ENCODE data around the gene EHBP1L1. TPM values are rescaled to one million over a fixed set of nuclear protein-coding genes. Genes with fewer than 3 reads are reported as not detected.

The EHBP1L1 gene
- total and polyA plus RNA-seq, 2 of the 13 experiments (the other 11 are each of a cell fraction or from before 2014, with no cell fraction given) = 8.3 to 10.6 TPM

DNA sequence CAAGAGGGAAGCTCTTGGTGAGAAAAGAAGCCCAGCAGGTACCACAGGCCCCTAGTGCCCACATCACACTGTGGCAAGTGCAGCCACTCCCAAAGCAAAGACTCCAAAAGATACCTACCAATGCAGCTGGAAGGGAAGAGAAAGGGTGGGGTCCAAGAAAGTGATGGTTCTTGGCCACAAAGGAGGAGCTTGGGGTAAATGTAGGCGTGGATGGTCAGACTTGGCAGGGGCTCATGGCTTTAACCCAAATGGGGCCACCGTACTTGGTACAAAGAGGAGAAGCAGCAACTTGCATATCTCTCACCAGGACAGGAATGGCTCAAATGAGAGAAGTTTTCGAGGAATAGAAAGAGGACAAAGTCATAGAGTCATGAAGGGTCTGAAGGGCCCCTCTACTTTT is 33.4 kb downstream of the EHBP1L1 start:
- in situ Hi-C loops (cut with HindIII; ENCODE audit: extremely low pct_ligation_motif_present, low pct_unique_long_range_greater_than_20kb) = no loop called here
- BruUV-seq (replicated peaks) = no TSS peak
- peaks cover 46% of the 10 kb centered on the region for H3K79me2 ChIP-seq (ENCODE audit: insufficient read depth, low read length)
- no peak overlapping the region for H3K27ac ChIP-seq (ENCODE audit: extremely low read length, insufficient read depth, low read length)
- no peak overlapping the region for H2AFZ ChIP-seq (ENCODE audit: low read length)
- peaks cover 37% of the 10 kb centered on the region for H3K4me1 ChIP-seq (ENCODE audit: insufficient read depth, low read length)
- no peak overlapping the region for H3K4me2 ChIP-seq (ENCODE audit: low read depth, low read length)
- WGBS (ENCODE audit: low lambda C conversion rate) = 91% methylated on average over 3 of the region's 3 CpGs
- H3K27me3 ChIP-seq (ENCODE audit: control insufficient read depth in 1 of 2, insufficient read depth in 2 of 2, low read length in 2 of 2) = no peaks in the 10 kb centered on the region; a peak in 1 of 5 replicates
- DNase-seq (ENCODE audit: low spot score) (no peak), ATAC-seq (no peak), FAIRE-seq (no peak)
- no peak for TF ChIP-seq GATAD1 (CRISPR knock-in tag; IDR thresholded peaks at IDR 0.05)
- no peak overlapping the region for H3K9ac ChIP-seq (ENCODE audit: insufficient read depth, low read depth, low read length)
- POLR2A ChIA-PET = interaction anchor here (1.0 to 1.7 kb wide), 3 partner anchors 15 to 54 kb away, joined by 3 to 5 read pairs (median 4); partner anchors contain the start of genes RELA and SIPA1
- peaks cover 29 to 65% of the 10 kb centered on the region in 2 experiments for H3K36me3 ChIP-seq (replicated peaks in 1 of 2; ENCODE audit: control insufficient read depth in 1 of 2, insufficient read depth in 2 of 2, low read length in 2 of 2)
- H3K4me3 ChIP-seq (replicated peaks in 1 of 3; ENCODE audit: insufficient read depth in 1 of 3, low read depth in 2 of 3, low read length in 3 of 3) = no peak overlapping the region
- H3K9me3 ChIP-seq (ENCODE audit: low read length) = no peaks in the 10 kb centered on the region
- H4K20me1 ChIP-seq (ENCODE audit: insufficient read depth, low read length) = peaks cover 21% of the 10 kb centered on the region; the same call in 1 of the 2 replicates
- intact Hi-C loops (cut with micrococcal nuclease; ENCODE audit: unreplicated experiment) = no loop called here
- CTCF ChIA-PET (ENCODE audit: low intra/inter-chr PET ratio, low total read pairs) = no interaction called here

DNA sequence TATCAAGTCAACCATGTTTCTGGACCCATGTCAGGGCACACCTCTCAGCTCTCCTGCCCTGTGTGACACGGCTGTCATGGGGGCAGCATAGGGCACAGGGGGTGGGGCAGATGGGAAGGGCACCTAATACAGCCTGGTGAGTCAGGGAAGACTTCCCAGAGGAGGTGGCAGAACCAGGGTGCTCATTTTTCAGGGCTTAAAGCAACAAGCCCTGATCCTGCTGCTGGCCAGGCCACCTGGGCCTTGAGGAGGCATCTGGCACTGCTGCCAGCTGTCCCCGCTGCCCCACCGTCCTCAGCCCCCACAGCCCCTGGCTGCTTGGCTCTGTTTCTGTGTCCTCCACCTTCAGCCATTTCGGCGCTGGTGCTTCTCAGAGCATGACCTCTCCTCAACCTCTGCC is 33.8 kb downstream of the EHBP1L1 start:
- BruUV-seq (replicated peaks) = no TSS peak
- H3K27me3 ChIP-seq (ENCODE audit: control insufficient read depth in 1 of 2, insufficient read depth in 2 of 2, low read length in 2 of 2) = no peaks in the 10 kb centered on the region; a peak in 1 of 5 replicates
- peaks cover 29 to 61% of the 10 kb centered on the region in 2 experiments for H3K36me3 ChIP-seq (replicated peaks in 1 of 2; ENCODE audit: control insufficient read depth in 1 of 2, insufficient read depth in 2 of 2, low read length in 2 of 2)
- ChIA-PET CTCF (ENCODE audit: low intra/inter-chr PET ratio, low total read pairs) (no interaction called here), POLR2A (interaction anchor here (1.0 to 1.7 kb wide), 5 partner anchors 12 to 53 kb away, joined by 3 to 5 read pairs (median 4); partner anchors contain the start of genes KCNK7, RELA and SIPA1)
- no peaks in the 10 kb centered on the region for H3K9me3 ChIP-seq (ENCODE audit: low read length)
- TF ChIP-seq TEAD3 (CRISPR knock-in tag; optimal IDR thresholded peaks at IDR 0.05; ENCODE audit: borderline replicate concordance) = no peak
- TF ChIP-seq RBFOX2 (IDR thresholded peaks at IDR 0.05; ENCODE audit: low read depth, low read length) = peak; percentile 60
- TF ChIP-seq KLF13 (CRISPR knock-in tag; IDR thresholded peaks at IDR 0.05) = no peak
- peak; percentile 65 for TF ChIP-seq AGO2 (optimal IDR thresholded peaks at IDR 0.05; ENCODE audit: low read depth, low read length)
- intact Hi-C loops (cut with micrococcal nuclease; ENCODE audit: unreplicated experiment) (no loop called here), in situ Hi-C loops (cut with HindIII; ENCODE audit: extremely low pct_ligation_motif_present, low pct_unique_long_range_greater_than_20kb) (loop anchor here (5.0 kb wide), 1 partner anchor 32 kb away; the partner anchor contains the start of gene EHBP1L1)
- no peak overlapping the region for H3K4me3 ChIP-seq (replicated peaks in 1 of 3; ENCODE audit: insufficient read depth in 1 of 3, low read depth in 2 of 3, low read length in 3 of 3)
- DNase-seq (ENCODE audit: low spot score) (no peak), FAIRE-seq (no peak), ATAC-seq (no peak)
- no peak overlapping the region for H3K4me2 ChIP-seq (ENCODE audit: low read depth, low read length)
- H2AFZ ChIP-seq (ENCODE audit: low read length) = no peak overlapping the region
- peaks cover 49% of the 10 kb centered on the region for H3K79me2 ChIP-seq (ENCODE audit: insufficient read depth, low read length)
- peaks cover 37% of the 10 kb centered on the region for H3K4me1 ChIP-seq (ENCODE audit: insufficient read depth, low read length)
- WGBS (ENCODE audit: low lambda C conversion rate) = 90% methylated on average over 5 of the region's 5 CpGs
- H3K27ac ChIP-seq (ENCODE audit: extremely low read length, insufficient read depth, low read length) = no peak overlapping the region
- peaks cover 21% of the 10 kb centered on the region; the same call in 1 of the 2 replicates for H4K20me1 ChIP-seq (ENCODE audit: insufficient read depth, low read length)
- no peak overlapping the region for H3K9ac ChIP-seq (ENCODE audit: insufficient read depth, low read depth, low read length)

All from HepG2 (cell line).